HG03135 (cell line): ENCODE measurements around the gene RMND5A.

ENCODE experiments used
- ATAC-seq: cut with Tn5 transposase; IDR thresholded peaks from one replicate; pipeline ENCODE4 v1.9.1; 2021; ENCODE audit warnings: mild to moderate bottlenecking, moderate library complexity; ENCODE audit not compliant: unreplicated experiment

Gene RMND5A

DNA sequence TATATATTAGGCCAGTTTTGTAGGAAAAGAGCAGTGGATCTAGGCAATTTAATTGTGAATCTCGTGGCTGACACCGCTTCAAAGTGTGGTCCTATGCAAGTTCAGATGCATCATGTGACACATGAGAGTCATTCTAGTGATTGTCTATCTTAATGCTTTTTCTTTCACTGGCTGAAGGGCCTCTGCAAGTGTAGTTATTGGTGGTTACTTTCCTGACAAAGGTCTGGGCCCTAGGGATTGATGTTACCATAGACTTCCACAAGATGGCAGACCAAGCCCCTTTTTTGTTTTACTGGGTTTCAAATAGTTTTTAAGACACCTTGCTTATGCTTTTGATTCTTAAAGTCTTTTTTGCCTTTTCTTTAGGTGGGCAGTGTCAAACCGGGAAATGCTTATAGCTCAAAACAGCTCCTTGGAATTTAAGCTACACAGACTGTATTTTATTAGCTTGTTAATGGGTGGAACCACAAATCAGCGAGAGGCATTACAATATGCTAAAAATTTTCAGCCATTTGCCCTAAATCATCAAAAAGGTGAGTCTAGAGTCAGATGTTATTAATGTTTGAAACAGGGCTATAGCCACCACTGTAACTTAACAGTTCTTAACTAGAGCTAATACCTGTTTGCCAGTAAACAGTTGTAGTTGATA, 44.7 kb downstream of the RMND5A start:
- ATAC-seq, result peak; percentile 73

DNA sequence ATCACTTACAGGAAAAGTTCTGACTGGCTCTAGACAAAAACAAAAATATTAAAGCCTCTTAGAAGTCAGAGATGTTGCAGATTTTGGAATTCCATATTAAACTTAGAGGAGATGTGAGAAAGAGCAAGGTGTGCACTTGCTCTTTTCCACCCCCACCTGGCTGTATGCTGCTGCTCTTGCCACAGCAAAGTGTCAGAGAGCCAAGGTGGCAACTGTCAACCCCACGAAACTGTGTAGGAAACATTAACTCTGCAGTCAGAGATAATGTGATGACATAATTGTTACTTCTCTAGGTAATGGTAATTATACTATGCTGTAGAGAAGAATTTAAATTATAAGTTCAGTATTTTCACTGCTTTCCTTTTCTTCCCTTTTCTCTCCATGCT, 45.2 kb downstream of the RMND5A start:
- ATAC-seq, result no peak

DNA sequence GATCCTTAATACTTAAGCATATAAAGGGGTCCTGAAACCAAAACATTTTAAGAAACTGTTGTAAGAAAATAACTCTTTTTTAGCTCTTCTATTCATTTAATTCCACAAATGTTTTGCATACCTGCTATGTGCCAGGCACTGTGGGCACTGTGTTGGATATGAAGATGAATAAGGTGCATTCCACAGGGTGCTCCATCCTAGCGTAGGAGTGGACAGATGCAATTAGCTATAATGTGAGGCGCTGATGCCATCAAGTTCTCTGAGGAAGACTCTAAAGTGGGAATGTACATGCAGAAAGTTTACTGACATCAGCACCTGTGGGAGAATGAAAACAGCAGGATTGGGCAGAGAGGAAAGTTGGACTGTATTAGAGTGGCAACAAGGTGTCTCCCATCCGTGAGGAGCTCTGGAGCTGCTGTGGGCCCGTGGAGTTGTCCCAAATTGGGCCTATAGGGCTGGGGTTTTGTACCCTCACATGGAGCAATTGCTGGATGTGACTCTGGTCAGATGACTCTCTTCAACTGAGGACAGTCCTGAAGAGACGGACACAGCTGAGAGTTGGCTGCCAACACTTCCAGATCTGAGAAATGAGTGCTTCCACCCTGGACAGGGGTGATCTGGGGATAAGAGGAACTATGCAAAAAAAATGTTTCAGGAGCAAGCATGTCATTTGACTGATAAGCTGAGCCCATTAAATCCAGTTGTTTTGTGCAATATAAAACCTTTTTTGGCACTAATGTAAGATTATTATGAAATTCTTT, 48.3 kb downstream of the RMND5A start:
- no peak for ATAC-seq

DNA sequence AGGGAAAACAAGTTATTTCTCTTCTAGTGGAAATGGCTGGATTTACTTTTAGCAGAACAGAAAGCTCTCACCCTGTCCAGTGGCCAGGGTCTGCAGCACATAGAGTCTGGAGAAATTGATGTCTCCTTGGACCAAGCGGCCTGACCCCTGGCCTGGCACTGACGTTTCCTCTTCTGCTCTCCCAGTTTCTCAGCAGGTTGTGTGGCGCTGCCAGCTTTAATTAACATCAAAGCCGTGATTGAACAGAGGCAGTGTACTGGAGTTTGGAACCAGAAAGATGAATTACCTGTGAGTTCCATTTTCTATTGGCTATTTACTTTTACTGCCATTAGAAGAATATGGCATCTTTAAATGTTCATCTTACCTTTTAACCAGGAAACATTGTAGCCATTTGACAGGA, 49.7 kb downstream of the RMND5A start:
- no peak for ATAC-seq

DNA sequence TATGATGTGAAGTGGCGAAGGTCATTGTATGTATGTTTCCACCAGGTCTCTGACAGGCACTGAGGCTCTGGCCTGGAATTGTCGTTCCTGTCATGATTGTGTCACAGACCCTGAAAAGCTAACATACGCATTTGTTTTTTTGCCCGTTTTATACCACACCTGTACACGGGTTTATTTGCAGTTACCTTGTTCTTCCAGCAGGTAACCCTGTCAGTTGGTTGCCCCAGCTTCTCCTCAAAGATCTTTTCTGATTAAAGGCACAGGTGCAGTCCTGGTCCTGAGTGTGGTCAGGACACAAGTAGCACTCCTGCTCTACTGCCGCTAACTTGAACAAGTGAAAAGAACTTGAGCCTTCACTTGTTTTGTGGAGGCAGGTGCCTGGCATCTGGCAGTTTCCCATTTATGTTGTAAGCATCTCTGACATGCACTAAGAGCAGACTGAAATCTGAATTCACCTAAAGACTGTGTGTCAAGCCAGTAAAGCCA, 50.8 kb downstream of the RMND5A start:
- no peak for ATAC-seq

DNA sequence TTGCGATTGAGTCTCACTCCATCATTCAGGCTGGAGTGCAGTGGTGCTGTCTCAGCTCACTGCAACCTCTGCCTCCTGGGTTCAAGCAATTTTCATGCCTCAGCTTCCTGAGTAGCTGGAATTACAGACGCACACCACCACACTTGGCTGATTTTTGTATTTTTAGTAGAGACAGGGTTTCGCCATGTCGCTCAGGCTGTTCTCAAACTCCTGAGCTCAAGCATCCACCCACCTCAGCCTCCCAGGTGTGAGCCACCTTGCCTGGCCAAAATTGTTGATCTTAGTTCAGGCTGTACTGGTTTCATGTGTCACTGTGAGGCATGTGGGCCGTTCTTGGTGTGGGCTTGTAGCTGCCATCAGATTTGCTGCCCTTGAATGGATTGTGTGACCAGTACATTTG, 52.5 kb downstream of the RMND5A start:
- no peak for ATAC-seq

DNA sequence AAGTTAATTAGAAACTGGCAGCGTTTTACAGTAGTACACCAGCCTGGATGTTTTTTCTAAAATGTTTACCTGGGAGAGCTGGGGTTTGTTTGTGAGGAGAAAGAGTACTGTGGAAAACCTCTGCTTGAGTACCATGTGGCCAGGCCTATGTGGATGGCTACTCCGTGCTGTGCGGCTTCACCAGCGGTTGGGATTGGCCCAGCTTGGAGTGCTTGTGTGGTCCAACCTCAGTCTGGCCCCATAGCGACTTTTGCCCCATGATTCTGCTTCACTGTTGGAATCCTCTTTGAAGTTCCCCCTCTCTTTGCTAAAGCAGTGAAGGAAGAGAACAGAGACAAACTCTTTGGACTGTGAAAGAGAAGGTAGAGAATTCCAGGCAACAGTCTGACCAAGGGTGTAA, 54.8 kb downstream of the RMND5A start:
- no peak for ATAC-seq

DNA sequence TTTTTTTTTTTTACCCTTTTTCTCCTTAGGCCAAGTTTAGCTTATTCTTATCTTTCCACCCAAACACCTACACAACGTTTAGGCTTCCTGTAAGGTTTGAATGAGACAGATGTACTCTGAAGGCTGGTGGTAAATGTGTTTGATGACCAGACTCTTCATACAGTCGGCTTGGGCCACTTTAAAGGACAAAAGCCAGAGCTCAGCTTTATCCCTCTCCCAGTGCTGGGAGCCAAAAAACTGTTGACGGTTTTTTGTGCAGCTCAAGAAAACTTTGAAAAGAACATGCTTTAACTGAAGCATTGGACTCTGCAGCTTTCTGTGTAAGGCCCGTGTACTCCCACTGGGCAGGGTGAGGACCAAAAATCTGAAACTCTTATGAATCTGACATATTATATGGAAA, 55.2 kb downstream of the RMND5A start:
- ATAC-seq, result no peak

DNA sequence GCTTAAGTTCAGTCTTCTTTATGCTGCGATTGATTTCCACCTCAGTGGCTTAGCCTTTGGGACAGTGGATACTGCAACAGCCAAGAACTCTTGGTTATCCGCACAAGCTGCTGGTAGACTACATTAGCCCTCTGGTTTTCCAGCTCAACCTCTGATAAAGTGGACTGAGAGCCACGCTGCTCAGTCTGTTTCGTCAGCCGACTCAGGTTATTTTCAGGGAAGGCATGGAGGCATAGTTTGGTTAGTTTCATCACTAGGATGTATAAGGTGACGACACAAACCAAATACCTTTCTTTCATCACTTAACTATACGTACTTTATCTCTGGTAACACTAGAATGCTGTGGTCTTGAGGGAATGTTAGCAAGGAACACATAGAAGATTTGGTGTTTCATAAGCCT, 56.4 kb downstream of the RMND5A start:
- ATAC-seq, result no peak

DNA sequence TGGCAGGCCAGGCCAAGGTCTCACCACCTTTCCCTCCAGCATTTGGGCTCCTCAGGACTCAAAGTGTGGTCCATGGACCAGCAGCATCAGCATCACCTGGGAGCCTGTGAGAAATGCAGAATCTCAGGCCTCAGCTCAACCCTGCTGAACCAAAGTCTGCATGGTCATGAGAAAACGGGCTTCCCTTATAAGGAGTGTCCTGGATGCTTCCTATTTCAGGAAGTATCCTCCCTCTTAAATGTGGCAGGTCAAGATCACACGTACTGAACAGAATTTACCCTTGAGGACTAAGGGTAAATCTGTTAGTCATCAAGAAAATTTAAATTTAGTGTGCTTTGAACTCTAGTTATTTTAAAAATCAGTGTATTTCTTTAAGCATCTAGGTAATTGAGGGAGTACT, 58.9 kb downstream of the RMND5A start:
- ATAC-seq, result no peak

DNA sequence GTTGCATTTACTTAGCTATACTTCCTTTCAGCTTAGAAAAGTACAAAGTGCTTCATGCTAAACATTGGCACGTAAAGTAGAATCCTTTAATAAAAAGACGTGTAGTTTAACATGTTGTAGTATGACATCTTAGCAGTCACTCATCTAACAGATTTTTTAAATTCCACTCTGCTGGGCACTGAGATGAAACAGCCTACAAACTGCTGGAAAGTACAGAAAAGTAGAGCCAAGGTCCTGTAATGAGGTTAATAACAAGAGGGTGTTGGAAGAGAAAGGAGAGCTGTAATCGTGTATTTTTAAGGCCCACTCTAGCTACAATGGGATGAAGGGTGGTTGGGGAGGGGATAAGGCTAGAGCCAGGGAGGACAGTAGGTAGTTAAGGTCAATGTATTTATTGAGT, 59.9 kb downstream of the RMND5A start:
- ATAC-seq, result no peak

DNA sequence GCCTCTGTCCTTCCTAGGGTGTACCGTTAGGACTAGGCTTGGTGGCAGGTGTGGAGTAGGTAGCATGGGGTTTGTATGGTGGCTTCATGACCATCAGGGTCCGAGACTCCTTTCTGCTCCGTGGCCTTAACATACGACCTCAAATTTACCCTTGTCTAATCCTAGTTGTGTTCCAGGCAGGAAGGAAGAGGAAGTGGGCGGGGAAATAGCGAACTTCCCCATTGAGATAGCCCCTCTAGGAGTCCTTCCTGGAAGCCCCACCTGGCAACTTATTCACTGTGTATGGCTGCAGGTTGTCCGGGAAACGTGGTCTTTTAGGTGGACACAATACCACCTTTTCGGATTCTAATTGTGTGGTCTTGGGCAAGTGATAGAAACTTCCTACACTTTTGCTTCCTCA, 61.3 kb downstream of the RMND5A start:
- ATAC-seq, result no peak

DNA sequence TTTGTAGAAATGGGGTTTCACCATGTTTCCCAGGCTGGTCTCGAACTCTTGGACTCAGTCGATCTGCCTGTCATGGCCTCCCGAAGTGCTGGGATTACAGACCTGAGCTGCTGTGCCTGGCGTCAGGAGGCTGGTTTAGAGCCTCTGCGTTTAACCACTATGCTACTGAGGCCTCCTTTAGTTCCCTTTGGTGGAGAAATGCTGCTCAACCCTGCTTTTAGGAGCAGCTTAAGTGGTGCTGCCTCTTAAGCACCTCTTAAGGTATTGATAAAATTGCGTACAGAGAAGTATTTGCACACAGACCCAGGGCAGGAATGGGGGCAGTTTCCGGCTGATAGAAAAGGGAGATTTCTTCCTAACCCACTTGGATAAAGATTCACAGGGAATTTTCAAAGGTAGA, 62.7 kb downstream of the RMND5A start:
- ATAC-seq, result no peak

DNA sequence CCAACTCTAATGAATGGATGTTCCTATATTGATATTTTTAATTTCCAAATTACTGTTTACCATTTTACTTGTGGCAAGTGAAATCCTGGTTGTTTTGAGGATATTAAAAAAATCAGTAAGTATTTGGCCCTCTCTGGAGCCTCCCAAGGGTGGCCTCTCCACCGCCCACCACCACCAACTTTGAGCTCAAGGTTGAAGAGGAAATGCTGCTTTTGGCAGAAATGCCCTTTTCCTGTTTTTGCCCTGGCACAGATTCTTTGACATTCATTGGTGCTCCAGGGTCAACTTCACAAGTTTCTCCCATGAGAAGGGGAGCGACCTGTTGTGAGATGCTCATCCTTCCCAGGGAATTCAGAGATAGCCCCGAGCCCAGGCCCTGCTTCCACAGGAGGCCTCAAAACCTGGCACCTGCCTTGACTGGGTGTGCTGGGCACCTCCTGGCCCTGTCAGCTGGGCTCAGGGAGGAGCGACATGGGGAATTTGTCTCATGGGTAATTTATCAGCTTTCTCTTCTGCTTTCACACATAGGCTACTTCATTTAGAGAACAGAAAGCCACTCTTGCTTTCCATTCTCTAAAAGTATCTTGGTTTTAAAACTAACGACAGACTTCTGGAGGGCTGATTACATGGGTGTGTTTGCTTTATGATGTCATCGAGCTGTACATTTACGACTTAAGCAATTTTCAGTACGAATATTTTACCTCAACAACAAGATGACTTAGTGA, 63.7 kb downstream of the RMND5A start:
- ATAC-seq, result peak; percentile 90

DNA sequence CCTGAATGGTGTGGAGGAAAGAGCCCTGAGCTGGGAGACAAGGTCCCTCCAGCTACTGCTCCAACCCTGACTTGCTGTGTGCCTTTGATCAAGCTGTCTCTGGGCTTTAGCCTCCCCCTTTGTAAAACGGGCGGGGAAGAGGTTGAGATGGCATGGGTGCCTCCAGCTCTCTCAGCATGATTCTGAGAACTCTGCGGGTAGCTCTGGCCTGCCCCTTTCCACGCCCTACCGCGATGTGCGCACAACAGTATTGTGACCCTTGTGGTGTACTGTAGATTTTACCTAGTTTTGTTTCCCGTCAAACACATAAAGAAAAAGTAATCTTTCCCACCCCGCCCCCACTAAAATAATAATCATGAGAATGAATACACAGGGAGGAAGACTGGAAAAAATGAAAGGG, 65.4 kb downstream of the RMND5A start:
- no peak for ATAC-seq

DNA sequence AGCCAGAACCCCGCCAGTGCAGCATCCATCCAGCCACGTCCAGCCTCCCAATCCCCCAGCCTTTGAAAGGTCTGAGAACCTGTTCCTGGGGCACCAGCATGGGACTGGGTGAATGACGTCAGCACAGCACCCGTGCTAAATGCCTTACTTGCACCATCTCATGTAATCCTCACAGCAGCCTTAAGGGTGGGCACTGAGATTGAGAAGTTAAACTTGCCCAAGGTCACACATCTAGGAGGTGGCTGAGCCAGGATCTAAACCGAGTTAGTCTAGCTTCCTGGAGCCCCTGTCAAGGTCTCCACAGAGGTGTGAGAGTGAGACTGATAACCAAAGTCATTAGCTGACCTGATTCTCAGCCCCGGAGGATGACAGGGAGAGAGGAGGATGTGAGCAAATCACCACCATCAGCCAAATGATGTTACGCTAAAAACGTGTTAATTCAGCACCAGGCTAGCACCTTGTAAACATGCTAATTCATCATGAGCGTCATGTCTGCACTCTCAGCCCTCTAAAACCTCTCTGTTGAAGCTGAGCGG, 66.0 kb downstream of the RMND5A start:
- ATAC-seq, result no peak

DNA sequence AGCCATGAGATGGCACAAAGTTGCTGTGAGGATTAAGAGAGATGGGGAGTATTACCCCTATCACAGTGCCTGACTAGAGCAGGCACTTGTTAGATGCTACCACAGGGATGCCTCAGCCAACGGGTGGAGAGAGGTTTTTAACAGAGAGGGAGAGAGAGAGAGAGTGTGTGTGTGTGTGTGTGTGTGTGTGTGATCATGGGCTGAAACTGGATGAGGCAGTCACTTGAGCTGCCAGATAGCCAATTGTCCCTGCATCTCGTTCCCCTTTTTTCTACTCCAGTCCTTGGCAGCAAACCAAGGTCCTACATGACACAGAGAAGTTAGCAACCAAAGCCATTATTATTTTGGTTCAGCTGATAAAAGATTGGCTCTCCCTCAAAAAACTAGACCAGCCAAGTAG, 67.6 kb downstream of the RMND5A start:
- no peak for ATAC-seq

DNA sequence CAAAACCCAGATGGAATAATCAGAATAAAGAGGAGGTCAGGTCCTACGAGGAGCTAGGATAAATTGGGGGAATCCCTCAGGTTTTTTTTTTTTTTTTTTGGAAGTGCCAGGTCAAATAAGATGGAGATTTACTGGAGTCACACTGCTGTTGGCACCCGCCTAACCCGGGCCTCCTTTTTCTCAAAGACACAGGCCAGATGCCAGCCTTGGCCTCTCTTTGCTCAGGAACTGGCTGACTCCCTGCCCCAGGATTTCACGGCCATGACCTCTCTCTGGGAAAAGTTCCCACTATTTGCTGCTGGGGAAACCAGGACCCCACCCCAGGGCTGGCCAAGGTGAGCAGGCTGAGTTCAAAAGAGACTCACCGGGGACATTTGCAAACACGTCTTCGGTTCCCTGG, 68.1 kb downstream of the RMND5A start:
- no peak for ATAC-seq

DNA sequence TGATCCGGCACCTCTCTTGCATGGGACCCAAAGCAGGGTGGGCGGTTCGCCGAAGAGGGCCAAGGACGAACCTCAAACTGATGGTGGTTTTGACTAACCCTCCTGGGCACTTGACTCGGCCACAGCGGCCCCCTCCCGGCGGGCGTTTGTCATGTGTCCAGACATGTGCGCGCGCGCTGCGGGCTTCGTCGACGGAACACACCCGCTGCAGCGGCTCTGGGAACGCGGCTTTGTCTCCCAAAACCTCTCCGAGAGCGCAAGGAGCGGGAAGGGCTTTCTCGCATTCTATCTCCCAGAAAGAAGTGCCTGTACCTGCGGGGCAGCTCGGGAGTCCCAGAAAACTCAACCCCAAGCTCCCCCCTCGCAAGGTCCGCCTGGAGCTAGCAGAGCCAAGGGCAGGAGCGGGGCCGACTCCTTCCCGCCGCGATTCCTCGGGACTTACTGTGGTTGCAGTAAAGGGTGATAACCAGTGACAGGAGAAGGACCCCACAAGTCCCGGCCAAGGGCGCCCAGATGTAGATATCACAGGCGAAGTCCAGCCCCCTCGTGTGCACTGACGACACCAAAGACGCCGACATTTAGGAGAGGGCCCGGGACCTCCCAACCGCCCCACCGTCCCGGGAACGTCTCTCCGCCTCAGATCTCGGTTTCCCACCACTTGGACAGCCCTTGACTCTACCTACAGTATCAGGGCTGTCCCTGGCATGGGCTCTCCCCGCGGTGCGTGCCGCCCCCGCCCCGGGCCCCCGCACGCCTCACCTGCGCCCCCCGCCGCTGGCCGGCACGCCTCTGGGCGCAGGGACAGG, 69.0 kb downstream of the RMND5A start:
- no peak for ATAC-seq

DNA sequence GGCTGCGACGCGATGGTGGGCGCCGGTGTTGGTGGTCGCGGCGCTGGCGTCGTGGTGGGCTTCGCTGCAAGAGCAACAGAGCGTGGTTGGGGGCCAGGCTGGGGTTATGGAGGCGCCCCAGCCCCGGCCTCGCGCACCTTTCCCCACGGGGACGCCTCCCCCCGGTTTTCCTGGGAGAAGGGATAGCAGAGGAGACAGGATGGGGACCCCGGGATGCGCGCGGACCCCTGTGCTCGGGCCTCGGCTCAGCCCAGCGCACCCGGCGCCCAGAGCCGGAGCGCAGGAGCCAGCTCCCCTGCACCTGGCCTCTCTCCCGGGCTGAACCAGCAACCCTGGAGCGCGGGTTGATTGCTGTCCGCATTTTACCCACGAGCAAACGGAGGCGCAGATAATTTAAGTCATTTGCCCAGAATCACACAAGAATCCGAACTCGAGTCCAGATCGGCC, 69.6 kb downstream of the RMND5A start:
- no peak for ATAC-seq

DNA sequence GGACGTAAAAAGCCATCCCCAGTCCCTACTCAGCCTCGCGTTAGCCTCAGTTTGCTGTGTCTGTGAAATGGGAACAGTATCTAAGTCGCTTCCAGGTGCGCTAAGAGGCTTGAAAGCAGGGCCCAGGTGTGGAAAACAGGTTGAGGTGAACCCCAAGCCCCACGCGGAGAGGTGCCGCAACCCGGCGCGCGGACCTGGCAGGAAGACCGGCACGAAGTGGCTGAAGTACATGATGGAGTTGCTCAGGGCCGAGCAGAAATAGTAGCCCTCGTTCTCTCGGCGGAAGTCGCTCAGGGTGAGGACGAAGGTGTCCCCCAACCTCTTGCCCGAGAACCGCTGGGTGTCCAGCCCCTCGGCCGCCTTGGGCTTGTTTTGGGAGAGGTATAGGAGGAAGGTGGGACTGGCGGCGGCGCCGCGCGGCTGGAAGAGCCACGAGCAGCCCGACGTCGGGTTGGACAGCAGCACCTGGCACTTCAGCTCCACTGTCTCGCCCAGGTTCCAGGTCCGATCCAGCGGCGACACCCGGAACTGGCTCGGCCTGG, 70.1 kb downstream of the RMND5A start:
- no peak for ATAC-seq
